Activated CD4-positive, alpha-beta T cell treated with anti-CD3 and anti-CD28 coated beads, Interleukin-2, Interleukin-4, amounts not matched to agents 100 ng/mL and 50 ng/mL, durations not matched to agents 16 hours and 8 hours (primary cell): Measurements from ENCODE around the gene BRWD1.

Experiments used
- DNase-seq: peaks from one replicate; pipeline ENCODE4 v3.0.0-alpha.2; 2020; ENCODE audit warnings: low spot score

BRWD1 gene

GRCh38 chr21:39134288-39134810, 179.1 kb downstream of the BRWD1 start:
- DNase-seq: no peak
